ENCODE data around the gene FLNB. TPM values are rescaled to one million over a fixed set of nuclear protein-coding genes. Genes with fewer than 3 reads are reported as not detected.

The FLNB gene
- total and polyA plus RNA-seq, 8 donors = 38.2 to 204 (median 85.9) TPM

DNA sequence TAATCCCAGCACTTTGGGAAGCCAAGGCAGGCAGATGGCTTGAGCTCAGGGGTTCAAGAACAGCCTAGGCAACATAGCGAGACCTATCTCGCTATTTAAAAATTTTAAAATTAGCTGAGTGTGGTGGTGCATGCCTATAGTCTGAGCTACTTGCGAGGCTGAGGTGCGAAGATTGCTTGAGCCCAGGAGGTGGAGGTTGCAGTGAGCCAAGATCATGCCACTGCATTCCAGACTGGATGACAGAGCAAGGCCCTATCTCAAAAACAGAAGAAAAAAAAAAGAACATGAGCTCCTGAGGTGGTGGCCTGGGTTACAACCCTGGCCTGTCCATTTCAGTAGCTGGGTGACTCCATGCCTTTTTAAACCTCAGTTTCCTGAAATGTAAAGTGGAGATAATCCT, 195.3 kb downstream of the FLNB start:
- Histone ChIP-seq H3K36me3 (no peaks in the 10 kb centered on the region), H3K4me3 (no peak overlapping the region), H3K27ac (no peak overlapping the region), H3K27me3 (no peaks in the 10 kb centered on the region), H3K4me1 (peaks cover 0 to 6% (median 0%) of the 10 kb centered on the region in 4 donors), H3K9me3 (no peaks in the 10 kb centered on the region)
- intact Hi-C loops (cut with DNase I; ENCODE audit: low total_unique reads) = no loop called here
- WGBS, 5 donors = 89 to 99% (median 95%) methylated on average over 4 of the region's 4 CpGs
- no peak for DNase-seq
- TF ChIP-seq, protein P1, sequence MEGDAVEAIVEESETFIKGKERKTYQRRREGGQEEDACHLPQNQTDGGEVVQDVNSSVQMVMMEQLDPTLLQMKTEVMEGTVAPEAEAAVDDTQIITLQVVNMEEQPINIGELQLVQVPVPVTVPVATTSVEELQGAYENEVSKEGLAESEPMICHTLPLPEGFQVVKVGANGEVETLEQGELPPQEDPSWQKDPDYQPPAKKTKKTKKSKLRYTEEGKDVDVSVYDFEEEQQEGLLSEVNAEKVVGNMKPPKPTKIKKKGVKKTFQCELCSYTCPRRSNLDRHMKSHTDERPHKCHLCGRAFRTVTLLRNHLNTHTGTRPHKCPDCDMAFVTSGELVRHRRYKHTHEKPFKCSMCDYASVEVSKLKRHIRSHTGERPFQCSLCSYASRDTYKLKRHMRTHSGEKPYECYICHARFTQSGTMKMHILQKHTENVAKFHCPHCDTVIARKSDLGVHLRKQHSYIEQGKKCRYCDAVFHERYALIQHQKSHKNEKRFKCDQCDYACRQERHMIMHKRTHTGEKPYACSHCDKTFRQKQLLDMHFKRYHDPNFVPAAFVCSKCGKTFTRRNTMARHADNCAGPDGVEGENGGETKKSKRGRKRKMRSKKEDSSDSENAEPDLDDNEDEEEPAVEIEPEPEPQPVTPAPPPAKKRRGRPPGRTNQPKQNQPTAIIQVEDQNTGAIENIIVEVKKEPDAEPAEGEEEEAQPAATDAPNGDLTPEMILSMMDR (IDR thresholded peaks at IDR 0.05) = no peak
- TF ChIP-seq POLR2AphosphoS5 (IDR thresholded peaks at IDR 0.05) (no peak), EP300 (IDR thresholded peaks at IDR 0.05) (no peak)

DNA sequence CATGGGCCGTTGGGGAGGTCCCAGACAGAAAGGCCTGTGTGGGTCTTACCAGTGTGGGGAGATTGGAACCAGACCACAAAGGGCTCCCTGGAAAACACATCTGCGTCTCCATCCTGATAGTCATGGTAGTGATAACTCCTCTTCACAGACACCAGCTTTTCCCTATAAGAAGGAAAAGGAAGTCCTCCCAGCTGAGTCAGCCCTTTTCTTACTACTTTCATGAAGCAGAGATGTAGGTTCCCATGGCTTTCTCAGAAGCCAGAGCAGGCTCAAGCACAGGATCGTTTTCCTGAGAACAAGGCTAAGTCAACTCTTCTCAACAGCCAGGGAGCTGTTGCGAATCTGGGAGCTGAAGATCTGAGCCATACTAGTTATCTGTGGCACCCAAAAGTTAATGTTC, 196.5 kb downstream of the FLNB start:
- WGBS, 5 donors = 91 to 96% (median 93%) methylated on average over 4 of the region's 4 CpGs
- H3K4me3 ChIP-seq = no peak overlapping the region
- no peaks in the 10 kb centered on the region for H3K27me3 ChIP-seq
- TF ChIP-seq EP300 (IDR thresholded peaks at IDR 0.05) (no peak), POLR2A (IDR thresholded peaks at IDR 0.05) (no peak), POLR2AphosphoS5 (IDR thresholded peaks at IDR 0.05) (no peak)
- TF ChIP-seq, protein P1 (IDR thresholded peaks at IDR 0.05) = no peak
- no peak for DNase-seq
- intact Hi-C loops (cut with DNase I; ENCODE audit: low total_unique reads) = no loop called here
- peaks cover 0 to 3% (median 0%) of the 10 kb centered on the region in 4 donors for H3K4me1 ChIP-seq
- H3K9me3 ChIP-seq = no peaks in the 10 kb centered on the region
- no peaks in the 10 kb centered on the region for H3K36me3 ChIP-seq
- no peak overlapping the region for H3K27ac ChIP-seq

DNA sequence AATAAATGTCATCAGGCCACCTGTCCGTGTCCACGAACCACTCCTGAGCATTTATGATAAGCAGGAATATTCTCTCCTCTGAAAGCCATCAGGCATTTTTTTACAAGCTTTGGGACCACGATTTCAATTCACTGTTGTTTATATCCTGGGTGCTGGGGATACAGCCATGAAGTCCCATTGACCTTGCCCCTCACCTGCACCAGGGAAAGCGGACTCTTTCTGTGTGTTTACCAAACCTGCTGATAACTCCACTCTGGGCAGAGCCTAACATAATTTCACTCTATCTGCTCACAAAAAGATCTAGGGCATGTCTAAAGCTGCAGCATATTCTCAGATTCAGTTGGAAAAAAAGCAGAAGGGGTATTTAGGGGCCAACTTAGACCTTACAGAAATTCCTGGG, 197.8 kb downstream of the FLNB start:
- no peak overlapping the region for H3K27ac ChIP-seq
- DNase-seq = no peak
- no peaks in the 10 kb centered on the region for H3K27me3 ChIP-seq
- intact Hi-C loops (cut with DNase I; ENCODE audit: low total_unique reads) = no loop called here
- H3K4me3 ChIP-seq = no peak overlapping the region
- 38 to 58% (median 57%) methylated on average over 4 of the region's 4 CpGs for WGBS, 5 donors
- TF ChIP-seq POLR2AphosphoS5 (IDR thresholded peaks at IDR 0.05) (no peak), EP300 (IDR thresholded peaks at IDR 0.05) (no peak), POLR2A (IDR thresholded peaks at IDR 0.05) (no peak)
- TF ChIP-seq, protein P1 (IDR thresholded peaks at IDR 0.05) = no peak
- no peaks in the 10 kb centered on the region for H3K36me3 ChIP-seq
- H3K4me1 ChIP-seq = peaks cover 0 to 3% (median 0%) of the 10 kb centered on the region in 4 donors
- H3K9me3 ChIP-seq = no peaks in the 10 kb centered on the region

DNA sequence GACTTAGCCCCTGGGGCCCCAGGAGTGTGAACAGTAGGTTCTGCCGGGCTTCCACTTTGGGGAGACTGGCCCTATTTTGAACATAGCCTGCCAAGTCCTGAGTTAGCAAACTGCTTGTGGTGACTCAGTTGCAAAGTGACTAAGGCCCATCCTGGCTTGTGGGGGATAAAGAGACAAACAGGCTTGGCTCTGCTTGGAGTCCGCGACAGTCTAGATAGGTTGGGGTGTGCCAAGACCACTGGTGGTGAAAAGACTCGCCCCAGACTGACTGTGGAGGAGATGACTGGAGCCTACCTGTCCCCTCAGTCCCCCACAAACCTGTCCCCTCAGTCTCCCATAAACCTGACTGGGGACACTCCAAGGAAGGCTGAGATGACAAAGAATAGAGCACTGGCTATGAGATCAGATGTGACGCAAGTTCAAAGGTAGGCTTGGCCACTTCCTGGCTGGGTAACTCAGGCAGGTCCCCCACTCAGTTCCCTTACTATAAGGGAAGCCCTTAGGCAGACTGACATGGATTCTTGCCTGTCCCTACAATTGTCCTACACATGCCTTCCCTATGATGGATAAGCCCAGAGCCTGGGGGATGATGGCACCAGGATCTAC, 198.3 kb downstream of the FLNB start:
- no peak overlapping the region for H3K27ac ChIP-seq
- no peaks in the 10 kb centered on the region for H3K36me3 ChIP-seq
- no peaks in the 10 kb centered on the region for H3K27me3 ChIP-seq
- intact Hi-C loops (cut with DNase I; ENCODE audit: low total_unique reads) = no loop called here
- TF ChIP-seq EP300 (IDR thresholded peaks at IDR 0.05) = no peak
- 61 to 88% (median 78%) methylated on average over 4 to 5 of the region's 5 CpGs for WGBS, 5 donors
- peaks cover 0 to 3% (median 0%) of the 10 kb centered on the region in 4 donors for H3K4me1 ChIP-seq
- no peaks in the 10 kb centered on the region for H3K9me3 ChIP-seq
- no peak overlapping the region for H3K4me3 ChIP-seq
- no peak for DNase-seq

DNA sequence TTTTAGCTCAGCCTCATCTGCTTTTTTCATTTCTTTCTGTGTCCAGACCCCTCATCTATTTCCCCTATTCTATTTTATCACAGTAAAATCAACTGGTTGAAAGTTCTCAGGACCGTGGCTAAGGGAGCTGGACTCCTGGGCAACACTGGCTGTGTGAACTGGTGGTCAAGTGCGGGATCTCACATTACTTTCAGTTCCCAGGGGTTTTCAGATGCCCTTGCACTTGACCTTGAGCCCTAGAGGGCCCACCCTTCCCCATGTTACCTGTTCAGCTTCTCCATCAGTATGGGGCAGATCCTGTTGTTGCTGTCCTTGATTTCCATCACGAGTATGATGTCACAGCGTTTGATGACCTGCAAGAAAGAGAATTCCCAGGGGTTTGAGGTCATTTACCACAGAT, 199.7 kb downstream of the FLNB start:
- DNase-seq = no peak
- TF ChIP-seq POLR2A (IDR thresholded peaks at IDR 0.05) (no peak), POLR2AphosphoS5 (IDR thresholded peaks at IDR 0.05) (no peak), EP300 (IDR thresholded peaks at IDR 0.05) (no peak)
- TF ChIP-seq, protein P1 (IDR thresholded peaks at IDR 0.05) = no peak

More for the DNA sequence above, 199.7 kb downstream of the FLNB start:
- Histone ChIP-seq H3K27ac (no peak overlapping the region), H3K4me1 (peaks cover 0 to 3% (median 0%) of the 10 kb centered on the region in 4 donors), H3K9me3 (no peaks in the 10 kb centered on the region), H3K27me3 (no peaks in the 10 kb centered on the region), H3K36me3 (no peaks in the 10 kb centered on the region), H3K4me3 (no peak overlapping the region)
- WGBS, 5 donors = 85 to 95% (median 93%) methylated on average over 4 of the region's 4 CpGs
- intact Hi-C loops (cut with DNase I; ENCODE audit: low total_unique reads) = no loop called here
